Inflammatory macrophage treated with lipopolysaccharide for 4 hours (primary cell): ENCODE data around the gene OTUD3.
"Not testable (repeated sequence)": the region's sequence is repeated elsewhere in the genome, so short reads cannot be mapped to it uniquely, and the experiment has no call there.

Experiments used
- DNase-seq: peaks from one replicate; pipeline ENCODE4 v3.0.0-alpha.2; 2020

The OTUD3 gene

GRCh38 chr1:19882111-19883071 is at the start of gene OTUD3:
OTUD3 (plus strand) TSS chr1:19882395; CDS start chr1:19882514, 119 bp downstream.
- DNase-seq = peak; percentile 98

- DNase-seq = no peak
Observed at GRCh38 chr1:19835578-19835977, 46.6 kb upstream of the OTUD3 start.

GRCh38 chr1:19837866-19838265 is 44.3 kb upstream of the OTUD3 start:
- peak; percentile 33 for DNase-seq

- DNase-seq = no peak
Observed at GRCh38 chr1:19840228-19840627, 42.0 kb upstream of the OTUD3 start.

- no peak for DNase-seq
Observed at GRCh38 chr1:19844731-19845495, 37.3 kb upstream of the OTUD3 start.

GRCh38 chr1:19845555-19845954 is 36.6 kb upstream of the OTUD3 start:
- DNase-seq = no peak

GRCh38 chr1:19846338-19846737 is 35.9 kb upstream of the OTUD3 start:
- no peak for DNase-seq

GRCh38 chr1:19847334-19847733 is 34.9 kb upstream of the OTUD3 start:
- not testable (repeated sequence) for DNase-seq

- DNase-seq = not testable (repeated sequence)
Observed at GRCh38 chr1:19849307-19849706, 32.9 kb upstream of the OTUD3 start.

- no peak for DNase-seq
Observed at GRCh38 chr1:19850214-19850613, 32.0 kb upstream of the OTUD3 start.

GRCh38 chr1:19852036-19852435 is 30.2 kb upstream of the OTUD3 start:
- no peak for DNase-seq

GRCh38 chr1:19854866-19855265 is 27.3 kb upstream of the OTUD3 start:
- no peak for DNase-seq

GRCh38 chr1:19858893-19859292 is 23.3 kb upstream of the OTUD3 start:
- DNase-seq = peak; percentile 6

GRCh38 chr1:19859876-19860275 is 22.3 kb upstream of the OTUD3 start:
- DNase-seq = no peak

GRCh38 chr1:19860418-19860817 is 21.8 kb upstream of the OTUD3 start:
- DNase-seq = no peak

- no peak for DNase-seq
Observed at GRCh38 chr1:19861034-19861433, 21.2 kb upstream of the OTUD3 start.

- no peak for DNase-seq
Observed at GRCh38 chr1:19861842-19862530, 20.2 kb upstream of the OTUD3 start.

GRCh38 chr1:19862944-19863343 is 19.3 kb upstream of the OTUD3 start:
- no peak for DNase-seq

- DNase-seq = no peak
Observed at GRCh38 chr1:19864570-19865160, 17.5 kb upstream of the OTUD3 start.

- DNase-seq = no peak
Observed at GRCh38 chr1:19866029-19866428, 16.2 kb upstream of the OTUD3 start.

GRCh38 chr1:19866758-19867157 is 15.4 kb upstream of the OTUD3 start:
- no peak for DNase-seq

GRCh38 chr1:19868575-19868974 is 13.6 kb upstream of the OTUD3 start:
- DNase-seq = not testable (repeated sequence)

- not testable (repeated sequence) for DNase-seq
Observed at GRCh38 chr1:19869453-19869852, 12.7 kb upstream of the OTUD3 start.
